Stimulated activated memory B cell treated with anti-CD40 and anti-IgM and Interleukin-4, amounts not matched to agents 10 μg/mL and 1 μg/mL and 100 μg/mL, for 72 hours (primary cell): ENCODE data around the gene GATB.

ENCODE experiments used
- ATAC-seq: fragments of 150-1000 bp; cut with Tn5 transposase; 2 replicates; pipeline ENCODE4 v1.10.0; 2021
- H3K27ac Mint-ChIP-seq: one replicate; pipeline ENCODE4 v1.8.0; 2022; ENCODE audit warnings: mild to moderate bottlenecking, mixed read lengths
- H3K27me3 Mint-ChIP-seq: one replicate; pipeline ENCODE4 v1.8.0; 2022; ENCODE audit warnings: mixed read lengths
- H3K36me3 Mint-ChIP-seq: one replicate; pipeline ENCODE4 v1.8.0; 2022; ENCODE audit warnings: mixed read lengths
- H3K4me1 Mint-ChIP-seq: one replicate; pipeline ENCODE4 v1.8.0; 2022; ENCODE audit warnings: mixed read lengths
- H3K4me3 Mint-ChIP-seq: one replicate; pipeline ENCODE4 v1.8.0; 2022; ENCODE audit warnings: mild to moderate bottlenecking, moderate library complexity, mixed read lengths
- H3K9me3 Mint-ChIP-seq: one replicate; pipeline ENCODE4 v1.8.0; 2022; ENCODE audit warnings: mixed read lengths

The GATB gene

GRCh38 chr4:151797853-151798252 lies 37.0 kb upstream of the GATB start:
- Mint-ChIP-seq H3K4me1 (no peaks in the 10 kb centered on the region), H3K36me3 (no peaks in the 10 kb centered on the region), H3K27ac (no peak overlapping the region), H3K9me3 (no peaks in the 10 kb centered on the region), H3K27me3 (peaks cover 17% of the 10 kb centered on the region), H3K4me3 (no peak overlapping the region)
- ATAC-seq, result no peak

- Mint-ChIP-seq H3K4me3 (no peak overlapping the region), H3K27me3 (peaks cover 19% of the 10 kb centered on the region), H3K36me3 (no peaks in the 10 kb centered on the region), H3K9me3 (no peaks in the 10 kb centered on the region), H3K4me1 (no peaks in the 10 kb centered on the region), H3K27ac (no peak overlapping the region)
- ATAC-seq, result no peak
Observed at GRCh38 chr4:151797131-151797530, 36.3 kb upstream of the GATB start.

DNA sequence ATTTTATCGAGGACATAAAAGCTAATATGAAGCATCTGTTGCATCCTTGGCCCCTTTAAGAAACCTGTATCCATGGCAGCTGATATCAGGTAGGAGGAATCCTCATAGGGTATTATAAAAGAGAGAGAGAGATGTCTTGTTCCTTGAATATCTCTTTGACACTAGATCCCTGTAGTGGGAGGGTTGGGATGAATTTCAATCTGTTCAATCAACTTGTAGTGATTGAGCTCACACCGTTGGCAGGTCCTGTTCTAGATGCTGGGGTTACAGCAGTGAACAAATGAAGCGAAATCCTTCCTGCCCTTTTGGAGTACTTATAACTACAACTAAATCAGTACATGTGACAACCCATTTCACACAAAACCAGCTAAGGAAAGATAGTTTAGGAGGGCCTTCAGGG lies 35.3 kb upstream of the GATB start:
- Mint-ChIP-seq H3K27me3 (peaks cover 26% of the 10 kb centered on the region), H3K36me3 (no peaks in the 10 kb centered on the region), H3K27ac (no peak overlapping the region), H3K4me3 (no peak overlapping the region), H3K9me3 (no peaks in the 10 kb centered on the region), H3K4me1 (no peaks in the 10 kb centered on the region)
- no peak for ATAC-seq

DNA sequence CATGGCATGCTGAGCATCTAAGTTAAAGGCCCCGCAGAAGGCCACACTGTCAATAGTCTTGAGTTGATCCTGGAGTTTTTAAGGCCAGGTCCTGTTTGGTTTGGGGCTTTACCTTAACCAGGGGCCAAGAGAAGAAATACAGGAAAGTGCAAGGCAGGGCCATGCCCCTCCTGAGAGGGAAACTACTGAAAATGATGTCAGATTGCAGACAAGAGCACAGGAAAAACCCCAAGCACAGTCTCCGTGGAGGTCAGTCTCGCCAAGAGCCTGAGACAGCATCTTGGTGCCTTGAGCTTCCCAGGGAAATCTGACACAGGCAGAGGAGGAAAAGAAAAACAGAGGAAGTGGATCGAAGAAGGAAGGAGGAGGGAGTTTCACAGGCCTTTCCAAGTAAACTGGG lies 32.2 kb upstream of the GATB start:
- Mint-ChIP-seq H3K4me3 (no peak overlapping the region), H3K27me3 (peaks cover 33% of the 10 kb centered on the region), H3K9me3 (no peaks in the 10 kb centered on the region), H3K36me3 (no peaks in the 10 kb centered on the region), H3K27ac (no peak overlapping the region), H3K4me1 (no peaks in the 10 kb centered on the region)
- ATAC-seq, result no peak

DNA sequence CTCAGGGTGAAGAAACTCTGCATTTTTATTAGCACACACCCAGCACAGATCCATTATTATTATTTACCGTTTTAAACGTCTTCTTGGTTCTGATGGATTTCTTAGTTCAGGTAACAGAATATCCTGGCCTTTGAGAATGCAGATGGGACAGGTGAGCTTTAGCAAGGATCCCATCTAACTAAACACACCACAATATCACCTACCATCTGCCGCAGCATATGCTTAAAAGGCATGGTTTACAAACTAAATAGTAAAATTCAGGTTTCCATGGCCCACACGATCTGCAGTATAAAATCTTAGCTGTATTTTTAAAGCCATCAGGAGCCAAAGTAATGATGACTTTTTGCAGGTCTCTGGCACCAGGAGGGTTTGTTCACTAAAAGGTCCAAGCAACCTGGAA lies 31.7 kb upstream of the GATB start:
- Mint-ChIP-seq H3K27me3 (peaks cover 34% of the 10 kb centered on the region), H3K36me3 (no peaks in the 10 kb centered on the region), H3K4me1 (no peaks in the 10 kb centered on the region), H3K4me3 (no peak overlapping the region), H3K27ac (no peak overlapping the region), H3K9me3 (no peaks in the 10 kb centered on the region)
- no peak for ATAC-seq

GRCh38 chr4:151788021-151788420 lies 27.2 kb upstream of the GATB start:
- peaks cover 3% of the 10 kb centered on the region for H3K9me3 Mint-ChIP-seq
- peaks cover 49% of the 10 kb centered on the region for H3K27me3 Mint-ChIP-seq
- no peak overlapping the region for H3K4me3 Mint-ChIP-seq
- no peaks in the 10 kb centered on the region for H3K36me3 Mint-ChIP-seq
- H3K27ac Mint-ChIP-seq, result no peak overlapping the region
- no peaks in the 10 kb centered on the region for H3K4me1 Mint-ChIP-seq
- no peak for ATAC-seq

- Mint-ChIP-seq H3K4me1 (no peaks in the 10 kb centered on the region), H3K9me3 (peaks cover 3% of the 10 kb centered on the region), H3K36me3 (no peaks in the 10 kb centered on the region), H3K27ac (no peak overlapping the region), H3K27me3 (peaks cover 57% of the 10 kb centered on the region), H3K4me3 (no peak overlapping the region)
- no peak for ATAC-seq
Observed at GRCh38 chr4:151786158-151786495, 25.3 kb upstream of the GATB start.

GRCh38 chr4:151785484-151786157 lies 24.8 kb upstream of the GATB start:
- no peak for ATAC-seq
- H3K4me3 Mint-ChIP-seq, result no peak overlapping the region
- H3K27me3 Mint-ChIP-seq, result peaks cover 52% of the 10 kb centered on the region
- no peak overlapping the region for H3K27ac Mint-ChIP-seq
- H3K36me3 Mint-ChIP-seq, result no peaks in the 10 kb centered on the region
- H3K4me1 Mint-ChIP-seq, result no peaks in the 10 kb centered on the region
- peaks cover 3% of the 10 kb centered on the region for H3K9me3 Mint-ChIP-seq

GRCh38 chr4:151784706-151785105 lies 23.9 kb upstream of the GATB start:
- ATAC-seq, result no peak
- Mint-ChIP-seq H3K27me3 (peaks cover 54% of the 10 kb centered on the region), H3K36me3 (no peaks in the 10 kb centered on the region), H3K4me1 (no peaks in the 10 kb centered on the region), H3K9me3 (peaks cover 3% of the 10 kb centered on the region), H3K4me3 (no peak overlapping the region), H3K27ac (no peak overlapping the region)

DNA sequence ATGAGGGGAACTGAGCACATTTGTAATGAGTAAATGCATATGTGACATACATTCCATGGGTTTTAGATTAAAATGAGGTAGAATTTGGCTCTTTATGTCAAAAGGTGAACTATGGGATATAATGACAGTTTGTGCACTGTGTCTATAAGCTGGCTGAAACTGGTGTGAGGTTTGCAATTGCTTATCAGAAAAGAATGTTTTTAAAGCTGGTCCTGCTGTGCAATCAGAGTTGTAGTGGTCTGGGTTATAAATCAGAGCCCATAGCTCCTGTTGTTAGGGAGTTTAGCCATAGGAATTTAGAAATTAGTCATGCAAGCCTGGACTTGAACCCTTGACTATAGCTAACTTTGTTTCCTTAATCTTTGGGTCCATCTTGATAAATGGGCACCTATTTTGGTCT lies 23.1 kb upstream of the GATB start:
- Mint-ChIP-seq H3K4me1 (no peaks in the 10 kb centered on the region), H3K27me3 (peaks cover 63% of the 10 kb centered on the region)

GRCh38 chr4:151782296-151782695 lies 21.5 kb upstream of the GATB start:
- H3K27me3 Mint-ChIP-seq, result peaks cover 59% of the 10 kb centered on the region
- no peak overlapping the region for H3K27ac Mint-ChIP-seq
- H3K4me1 Mint-ChIP-seq, result no peaks in the 10 kb centered on the region
- H3K36me3 Mint-ChIP-seq, result no peaks in the 10 kb centered on the region
- H3K4me3 Mint-ChIP-seq, result no peak overlapping the region
- ATAC-seq, result no peak
- H3K9me3 Mint-ChIP-seq, result peaks cover 3% of the 10 kb centered on the region

More for the DNA sequence above, 23.1 kb upstream of the GATB start:
- no peak overlapping the region for H3K27ac Mint-ChIP-seq
- no peak overlapping the region for H3K4me3 Mint-ChIP-seq
- ATAC-seq, result no peak
- H3K9me3 Mint-ChIP-seq, result peaks cover 3% of the 10 kb centered on the region
- H3K36me3 Mint-ChIP-seq, result no peaks in the 10 kb centered on the region

GRCh38 chr4:151781026-151781425 lies 20.2 kb upstream of the GATB start:
- Mint-ChIP-seq H3K4me3 (no peak overlapping the region), H3K4me1 (no peaks in the 10 kb centered on the region), H3K27me3 (peaks cover 67% of the 10 kb centered on the region), H3K36me3 (no peaks in the 10 kb centered on the region), H3K27ac (no peak overlapping the region), H3K9me3 (peaks cover 1% of the 10 kb centered on the region)
- ATAC-seq, result no peak

GRCh38 chr4:151777471-151777870 lies 16.7 kb upstream of the GATB start:
- Mint-ChIP-seq H3K27me3 (peaks cover 55% of the 10 kb centered on the region), H3K27ac (no peak overlapping the region)

GRCh38 chr4:151774324-151774723 lies 13.5 kb upstream of the GATB start:
- Mint-ChIP-seq H3K27me3 (peaks cover 36% of the 10 kb centered on the region), H3K4me1 (no peaks in the 10 kb centered on the region), H3K9me3 (peaks cover 11% of the 10 kb centered on the region), H3K36me3 (no peaks in the 10 kb centered on the region), H3K4me3 (no peak overlapping the region), H3K27ac (no peak overlapping the region)
- no peak for ATAC-seq

More at GRCh38 chr4:151777471-151777870, 16.7 kb upstream of the GATB start:
- no peak overlapping the region for H3K4me3 Mint-ChIP-seq
- H3K4me1 Mint-ChIP-seq, result no peaks in the 10 kb centered on the region
- ATAC-seq, result no peak
- H3K9me3 Mint-ChIP-seq, result peaks cover 11% of the 10 kb centered on the region
- no peaks in the 10 kb centered on the region for H3K36me3 Mint-ChIP-seq

- H3K27me3 Mint-ChIP-seq, result peaks cover 31% of the 10 kb centered on the region
- no peak overlapping the region for H3K4me3 Mint-ChIP-seq
- no peaks in the 10 kb centered on the region for H3K4me1 Mint-ChIP-seq
- H3K27ac Mint-ChIP-seq, result no peak overlapping the region
- H3K9me3 Mint-ChIP-seq, result peaks cover 11% of the 10 kb centered on the region
- no peaks in the 10 kb centered on the region for H3K36me3 Mint-ChIP-seq
- ATAC-seq, result no peak
Observed at GRCh38 chr4:151772274-151772673, 11.5 kb upstream of the GATB start.

DNA sequence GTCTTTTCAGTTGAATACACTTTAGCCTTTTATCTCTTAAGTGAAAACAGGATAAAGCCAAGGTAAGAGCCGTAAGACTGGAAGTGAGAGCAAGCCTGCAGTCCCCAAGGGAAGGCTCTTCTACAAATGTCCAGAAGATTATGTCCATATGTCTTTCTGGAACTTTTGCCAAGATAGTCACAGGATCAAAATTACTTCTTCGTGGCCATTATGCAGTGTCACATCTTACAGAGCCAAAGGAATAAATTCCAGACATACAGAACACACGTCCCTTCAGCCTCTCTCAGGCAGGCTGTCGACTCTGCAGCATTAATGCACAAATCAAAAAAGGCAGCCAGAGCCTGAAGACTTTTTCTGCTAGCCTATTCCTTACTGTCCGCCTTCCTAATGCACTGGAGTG lies 10.9 kb upstream of the GATB start:
- Mint-ChIP-seq H3K27ac (no peak overlapping the region), H3K36me3 (no peaks in the 10 kb centered on the region), H3K27me3 (peaks cover 26% of the 10 kb centered on the region), H3K4me3 (no peak overlapping the region), H3K4me1 (no peaks in the 10 kb centered on the region), H3K9me3 (peaks cover 11% of the 10 kb centered on the region)
- no peak for ATAC-seq

DNA sequence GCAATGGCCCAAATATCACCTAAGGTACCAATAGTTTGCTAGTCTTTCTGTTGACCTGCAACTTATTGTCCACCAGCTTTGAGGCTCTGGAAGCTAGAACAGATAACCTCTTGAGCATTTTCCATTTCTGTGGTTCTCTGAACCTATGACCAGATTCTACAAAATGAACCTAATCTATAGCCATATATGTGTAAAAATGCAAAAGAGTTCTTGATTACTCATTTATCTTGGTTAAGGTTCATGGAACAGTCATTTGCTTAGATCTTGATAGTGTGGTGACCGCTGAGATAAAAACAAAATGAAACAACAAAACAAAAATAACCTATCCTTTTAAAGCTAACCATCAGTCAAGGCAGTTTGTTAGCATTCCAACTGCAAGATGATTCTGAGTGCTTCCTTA lies 9.3 kb upstream of the GATB start:
- Mint-ChIP-seq H3K27ac (no peak overlapping the region), H3K9me3 (peaks cover 8% of the 10 kb centered on the region), H3K4me1 (no peaks in the 10 kb centered on the region), H3K27me3 (peaks cover 24% of the 10 kb centered on the region), H3K36me3 (no peaks in the 10 kb centered on the region), H3K4me3 (no peak overlapping the region)
- no peak for ATAC-seq
